ENCODE data around the gene ADA. TPM values are rescaled to one million over a fixed set of nuclear protein-coding genes. Genes with fewer than 3 reads are reported as not detected.

Gene ADA
- total and polyA plus RNA-seq, 2 of the 13 experiments (the other 11 are each of a cell fraction or from before 2014, with no cell fraction given): 2.5 to 11.3 TPM

DNA sequence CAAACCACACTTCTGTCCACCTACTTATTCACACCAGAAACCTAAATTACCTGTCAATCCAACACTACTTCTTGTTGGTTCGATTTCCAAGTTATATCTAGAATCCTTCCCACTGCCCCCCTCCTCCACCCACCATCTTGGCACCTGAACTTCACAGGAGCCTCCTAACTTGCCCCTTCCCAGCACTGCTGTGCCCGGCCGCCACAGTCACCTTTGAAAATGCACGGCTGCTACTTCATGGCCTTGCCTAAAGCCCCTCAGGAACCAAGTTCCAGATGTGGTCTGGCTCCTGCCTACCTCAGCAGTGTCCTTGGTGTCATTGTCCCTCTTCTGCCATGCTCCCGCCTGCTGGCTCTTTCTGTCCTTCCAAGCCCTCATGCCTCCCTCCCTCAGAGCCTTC lies 37.9 kb downstream of the ADA start:
- WGBS (ENCODE audit: low lambda C conversion rate): 92% methylated on average over 5 of the region's 5 CpGs
- no TSS peak for BruUV-seq (replicated peaks)
- intact Hi-C loops (cut with micrococcal nuclease; ENCODE audit: unreplicated experiment): loop anchor here (5.0 kb wide), 1 partner anchor 91 kb away; the partner anchor contains the start of gene SERINC3

GRCh38 chr20:44610313-44610962 lies 41.1 kb downstream of the ADA start:
- Histone ChIP-seq H3K4me1 (ENCODE audit: insufficient read depth, low read length) (peaks cover 16% of the 10 kb centered on the region), H3K4me2 (ENCODE audit: low read depth, low read length) (peak overlapping the region; percentile 88), H3K4me3 (replicated peaks in 1 of 3; ENCODE audit: insufficient read depth in 1 of 3, low read depth in 2 of 3, low read length in 3 of 3) (no peak overlapping the region), H3K27me3 (ENCODE audit: control insufficient read depth in 1 of 2, insufficient read depth in 2 of 2, low read length in 2 of 2) (no peaks in the 10 kb centered on the region; a peak in 1 of 5 replicates), H3K9me3 (ENCODE audit: low read length) (no peaks in the 10 kb centered on the region), H3K9ac (ENCODE audit: insufficient read depth, low read depth, low read length) (no peak overlapping the region), H4K20me1 (ENCODE audit: insufficient read depth, low read length) (no peaks in the 10 kb centered on the region), H3K79me2 (ENCODE audit: insufficient read depth, low read length) (no peaks in the 10 kb centered on the region), H2AFZ (ENCODE audit: low read length) (no peak overlapping the region), H3K27ac (ENCODE audit: extremely low read length, insufficient read depth, low read length) (no peak overlapping the region), H3K36me3 (replicated peaks in 1 of 2; ENCODE audit: control insufficient read depth in 1 of 2, insufficient read depth in 2 of 2, low read length in 2 of 2) (peaks cover 2 to 5% of the 10 kb centered on the region in 2 experiments; a peak in 4 of 5 replicates)
- FAIRE-seq: no peak
- no peak for DNase-seq (ENCODE audit: low spot score)
- ATAC-seq: peak; percentile 3; the same call in 2 of the 3 replicates
- CTCF ChIA-PET (ENCODE audit: low intra/inter-chr PET ratio, low total read pairs): interaction anchor here (1.1 to 2.1 kb wide), 8 partner anchors 35 to 494 kb away, joined by 3 to 24 read pairs (median 10); partner anchors contain the start of genes SERINC3 and TTPAL
- BruUV-seq (replicated peaks): no TSS peak
- in situ Hi-C loops (cut with HindIII; ENCODE audit: extremely low pct_ligation_motif_present, low pct_unique_long_range_greater_than_20kb) (loop anchor here (5.0 kb wide), 1 partner anchor 393 kb away; no protein-coding TSS in a partner anchor), intact Hi-C loops (cut with micrococcal nuclease; ENCODE audit: unreplicated experiment) (loop anchor here (1.0 to 5.0 kb wide), 3 partner anchors 78 to 135 kb away; partner anchors contain the start of genes SERINC3 and TTPAL)
- 0% methylated on average over 1 of the region's 1 CpG for WGBS (ENCODE audit: low lambda C conversion rate)
- POLR2A ChIA-PET: interaction anchor here (0.8 to 1.7 kb wide), 6 partner anchors 42 to 226 kb away, joined by 3 to 6 read pairs (median 4); no protein-coding TSS in a partner anchor
- TF ChIP-seq, protein P1, sequence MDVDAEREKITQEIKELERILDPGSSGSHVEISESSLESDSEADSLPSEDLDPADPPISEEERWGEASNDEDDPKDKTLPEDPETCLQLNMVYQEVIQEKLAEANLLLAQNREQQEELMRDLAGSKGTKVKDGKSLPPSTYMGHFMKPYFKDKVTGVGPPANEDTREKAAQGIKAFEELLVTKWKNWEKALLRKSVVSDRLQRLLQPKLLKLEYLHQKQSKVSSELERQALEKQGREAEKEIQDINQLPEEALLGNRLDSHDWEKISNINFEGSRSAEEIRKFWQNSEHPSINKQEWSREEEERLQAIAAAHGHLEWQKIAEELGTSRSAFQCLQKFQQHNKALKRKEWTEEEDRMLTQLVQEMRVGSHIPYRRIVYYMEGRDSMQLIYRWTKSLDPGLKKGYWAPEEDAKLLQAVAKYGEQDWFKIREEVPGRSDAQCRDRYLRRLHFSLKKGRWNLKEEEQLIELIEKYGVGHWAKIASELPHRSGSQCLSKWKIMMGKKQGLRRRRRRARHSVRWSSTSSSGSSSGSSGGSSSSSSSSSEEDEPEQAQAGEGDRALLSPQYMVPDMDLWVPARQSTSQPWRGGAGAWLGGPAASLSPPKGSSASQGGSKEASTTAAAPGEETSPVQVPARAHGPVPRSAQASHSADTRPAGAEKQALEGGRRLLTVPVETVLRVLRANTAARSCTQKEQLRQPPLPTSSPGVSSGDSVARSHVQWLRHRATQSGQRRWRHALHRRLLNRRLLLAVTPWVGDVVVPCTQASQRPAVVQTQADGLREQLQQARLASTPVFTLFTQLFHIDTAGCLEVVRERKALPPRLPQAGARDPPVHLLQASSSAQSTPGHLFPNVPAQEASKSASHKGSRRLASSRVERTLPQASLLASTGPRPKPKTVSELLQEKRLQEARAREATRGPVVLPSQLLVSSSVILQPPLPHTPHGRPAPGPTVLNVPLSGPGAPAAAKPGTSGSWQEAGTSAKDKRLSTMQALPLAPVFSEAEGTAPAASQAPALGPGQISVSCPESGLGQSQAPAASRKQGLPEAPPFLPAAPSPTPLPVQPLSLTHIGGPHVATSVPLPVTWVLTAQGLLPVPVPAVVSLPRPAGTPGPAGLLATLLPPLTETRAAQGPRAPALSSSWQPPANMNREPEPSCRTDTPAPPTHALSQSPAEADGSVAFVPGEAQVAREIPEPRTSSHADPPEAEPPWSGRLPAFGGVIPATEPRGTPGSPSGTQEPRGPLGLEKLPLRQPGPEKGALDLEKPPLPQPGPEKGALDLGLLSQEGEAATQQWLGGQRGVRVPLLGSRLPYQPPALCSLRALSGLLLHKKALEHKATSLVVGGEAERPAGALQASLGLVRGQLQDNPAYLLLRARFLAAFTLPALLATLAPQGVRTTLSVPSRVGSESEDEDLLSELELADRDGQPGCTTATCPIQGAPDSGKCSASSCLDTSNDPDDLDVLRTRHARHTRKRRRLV (CRISPR knock-in tag; IDR thresholded peaks at IDR 0.05): no peak
- TF ChIP-seq ZNF670 (CRISPR knock-in tag; IDR thresholded peaks at IDR 0.05; ENCODE audit: borderline replicate concordance): peak; percentile 9
- TF ChIP-seq CEBPB (IDR thresholded peaks at IDR 0.05; ENCODE audit: borderline replicate concordance, low read depth, low read length): peak; percentile 82
- no peak for TF ChIP-seq ZFP62 (CRISPR knock-in tag; IDR thresholded peaks at IDR 0.05)
- no peak for TF ChIP-seq ZNF121 (CRISPR knock-in tag; IDR thresholded peaks at IDR 0.05)
- no peak for TF ChIP-seq NCOR1 (IDR thresholded peaks at IDR 0.05; ENCODE audit: borderline replicate concordance, low read length)
- TF ChIP-seq, protein P2, sequence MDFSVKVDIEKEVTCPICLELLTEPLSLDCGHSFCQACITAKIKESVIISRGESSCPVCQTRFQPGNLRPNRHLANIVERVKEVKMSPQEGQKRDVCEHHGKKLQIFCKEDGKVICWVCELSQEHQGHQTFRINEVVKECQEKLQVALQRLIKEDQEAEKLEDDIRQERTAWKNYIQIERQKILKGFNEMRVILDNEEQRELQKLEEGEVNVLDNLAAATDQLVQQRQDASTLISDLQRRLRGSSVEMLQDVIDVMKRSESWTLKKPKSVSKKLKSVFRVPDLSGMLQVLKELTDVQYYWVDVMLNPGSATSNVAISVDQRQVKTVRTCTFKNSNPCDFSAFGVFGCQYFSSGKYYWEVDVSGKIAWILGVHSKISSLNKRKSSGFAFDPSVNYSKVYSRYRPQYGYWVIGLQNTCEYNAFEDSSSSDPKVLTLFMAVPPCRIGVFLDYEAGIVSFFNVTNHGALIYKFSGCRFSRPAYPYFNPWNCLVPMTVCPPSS (IDR thresholded peaks at IDR 0.05): no peak
- TF ChIP-seq ZNF619 (CRISPR knock-in tag; IDR thresholded peaks at IDR 0.05): no peak
- no peak for TF ChIP-seq KDM6A (CRISPR knock-in tag; IDR thresholded peaks at IDR 0.05; ENCODE audit: low read depth)
- no peak for TF ChIP-seq ZFP36L2 (CRISPR knock-in tag; IDR thresholded peaks at IDR 0.05)

More for the DNA sequence above, 37.9 kb downstream of the ADA start:
- no peak for DNase-seq (ENCODE audit: low spot score)
- H3K4me3 ChIP-seq (replicated peaks in 1 of 3; ENCODE audit: insufficient read depth in 1 of 3, low read depth in 2 of 3, low read length in 3 of 3): no peak overlapping the region
- in situ Hi-C loops (cut with HindIII; ENCODE audit: extremely low pct_ligation_motif_present, low pct_unique_long_range_greater_than_20kb): loop anchor here (5.0 kb wide), 1 partner anchor 396 kb away; no protein-coding TSS in a partner anchor
- H3K4me2 ChIP-seq (ENCODE audit: low read depth, low read length): no peak overlapping the region
- H3K79me2 ChIP-seq (ENCODE audit: insufficient read depth, low read length): no peaks in the 10 kb centered on the region
- no peak overlapping the region for H3K27ac ChIP-seq (ENCODE audit: extremely low read length, insufficient read depth, low read length)
- no peaks in the 10 kb centered on the region; a peak in 1 of 5 replicates for H3K27me3 ChIP-seq (ENCODE audit: control insufficient read depth in 1 of 2, insufficient read depth in 2 of 2, low read length in 2 of 2)
- 0 out of 2 replicates have a peak, but pooled peaks have one; percentile 30 for TF ChIP-seq MYC (CRISPR knock-in tag; IDR thresholded peaks at IDR 0.05; ENCODE audit: borderline replicate concordance)
- TF ChIP-seq THAP11 (CRISPR knock-in tag; IDR thresholded peaks at IDR 0.05): no peak
- CTCF ChIA-PET (ENCODE audit: low intra/inter-chr PET ratio, low total read pairs): no interaction called here
- H3K9ac ChIP-seq (ENCODE audit: insufficient read depth, low read depth, low read length): no peak overlapping the region
- no peak for ATAC-seq
- H2AFZ ChIP-seq (ENCODE audit: low read length): no peak overlapping the region
- H3K4me1 ChIP-seq (ENCODE audit: insufficient read depth, low read length): peaks cover 14% of the 10 kb centered on the region
- no peaks in the 10 kb centered on the region for H3K9me3 ChIP-seq (ENCODE audit: low read length)
- FAIRE-seq: no peak
- no peaks in the 10 kb centered on the region for H4K20me1 ChIP-seq (ENCODE audit: insufficient read depth, low read length)
- H3K36me3 ChIP-seq (replicated peaks in 1 of 2; ENCODE audit: control insufficient read depth in 1 of 2, insufficient read depth in 2 of 2, low read length in 2 of 2): peaks cover 10 to 22% of the 10 kb centered on the region in 2 experiments
- POLR2A ChIA-PET: no interaction called here

All from HepG2 (cell line).